ENCODE measurements around the gene RNF213. TPM values are rescaled to one million over a fixed set of nuclear protein-coding genes. Genes with fewer than 3 reads are reported as not detected.

RNF213 gene
- total RNA-seq, 3 donors from 2014 or later = 205 to 289 (median 262) TPM

- Mint-ChIP-seq H3K4me3 (no peak overlapping the region), H3K36me3 (ENCODE audit: insufficient read depth) (no peaks in the 10 kb centered on the region), H3K9me3 (no peaks in the 10 kb centered on the region), H3K27me3 (ENCODE audit: low read depth) (peaks cover 11% of the 10 kb centered on the region), H3K4me1 (ENCODE audit: low read depth) (peaks cover 8% of the 10 kb centered on the region)
- no peak for ATAC-seq
- DNase-seq = no peak
Observed at GRCh38 chr17:80425835-80426426, 165.3 kb downstream of the RNF213 start.

- DNase-seq (peak; percentile 88), ATAC-seq (peak; percentile 98 to 100)
- Mint-ChIP-seq H3K36me3 (ENCODE audit: insufficient read depth) (no peaks in the 10 kb centered on the region), H3K27me3 (ENCODE audit: low read depth) (peaks cover 11% of the 10 kb centered on the region), H3K9me3 (no peaks in the 10 kb centered on the region), H3K4me3 (no peak overlapping the region), H3K4me1 (ENCODE audit: low read depth) (peaks cover 8% of the 10 kb centered on the region)
Observed at GRCh38 chr17:80426671-80427326, 166.1 kb downstream of the RNF213 start.

- peaks cover 8% of the 10 kb centered on the region for H3K4me1 Mint-ChIP-seq (ENCODE audit: low read depth)
- no peaks in the 10 kb centered on the region for H3K36me3 Mint-ChIP-seq (ENCODE audit: insufficient read depth)
- H3K9me3 Mint-ChIP-seq = no peaks in the 10 kb centered on the region
- no peak for DNase-seq
- H3K27me3 Mint-ChIP-seq (ENCODE audit: low read depth) = peaks cover 11% of the 10 kb centered on the region
- H3K4me3 Mint-ChIP-seq = no peak overlapping the region
- ATAC-seq = no peak
Observed at GRCh38 chr17:80427366-80428282, 167.0 kb downstream of the RNF213 start.

- H3K4me1 Mint-ChIP-seq (ENCODE audit: low read depth) = peaks cover 8% of the 10 kb centered on the region
- no peaks in the 10 kb centered on the region for H3K36me3 Mint-ChIP-seq (ENCODE audit: insufficient read depth)
- peaks cover 11% of the 10 kb centered on the region for H3K27me3 Mint-ChIP-seq (ENCODE audit: low read depth)
- H3K9me3 Mint-ChIP-seq = no peaks in the 10 kb centered on the region
- H3K4me3 Mint-ChIP-seq = no peak overlapping the region
- DNase-seq (no peak), ATAC-seq (no peak)
Observed at GRCh38 chr17:80428363-80428762, 167.7 kb downstream of the RNF213 start.

GRCh38 chr17:80428796-80429195 lies 168.1 kb downstream of the RNF213 start:
- H3K36me3 Mint-ChIP-seq (ENCODE audit: insufficient read depth) = no peaks in the 10 kb centered on the region
- H3K27me3 Mint-ChIP-seq (ENCODE audit: low read depth) = peaks cover 11% of the 10 kb centered on the region
- H3K4me1 Mint-ChIP-seq (ENCODE audit: low read depth) = peaks cover 8% of the 10 kb centered on the region
- no peak for ATAC-seq
- H3K9me3 Mint-ChIP-seq = no peaks in the 10 kb centered on the region
- no peak for DNase-seq
- no peak overlapping the region for H3K4me3 Mint-ChIP-seq

GRCh38 chr17:80429356-80430275 lies 169.0 kb downstream of the RNF213 start:
- peaks cover 9% of the 10 kb centered on the region for H3K27me3 Mint-ChIP-seq (ENCODE audit: low read depth)

GRCh38 chr17:80430446-80431245 lies 170.0 kb downstream of the RNF213 start:
- H3K27me3 Mint-ChIP-seq (ENCODE audit: low read depth) = peaks cover 6% of the 10 kb centered on the region
- H3K9me3 Mint-ChIP-seq = no peaks in the 10 kb centered on the region
- no peak overlapping the region for H3K4me3 Mint-ChIP-seq
- ATAC-seq (no peak), DNase-seq (no peak)
- no peaks in the 10 kb centered on the region for H3K36me3 Mint-ChIP-seq (ENCODE audit: insufficient read depth)
- no peaks in the 10 kb centered on the region for H3K4me1 Mint-ChIP-seq (ENCODE audit: low read depth)

More at GRCh38 chr17:80429356-80430275, 169.0 kb downstream of the RNF213 start:
- no peaks in the 10 kb centered on the region for H3K36me3 Mint-ChIP-seq (ENCODE audit: insufficient read depth)
- DNase-seq (no peak), ATAC-seq (no peak)
- peaks cover 2% of the 10 kb centered on the region for H3K4me1 Mint-ChIP-seq (ENCODE audit: low read depth)
- no peaks in the 10 kb centered on the region for H3K9me3 Mint-ChIP-seq
- no peak overlapping the region for H3K4me3 Mint-ChIP-seq

- ATAC-seq (no peak), DNase-seq (no peak)
- Mint-ChIP-seq H3K4me1 (ENCODE audit: low read depth) (no peaks in the 10 kb centered on the region), H3K9me3 (no peaks in the 10 kb centered on the region), H3K4me3 (no peak overlapping the region), H3K27me3 (ENCODE audit: low read depth) (no peaks in the 10 kb centered on the region), H3K36me3 (ENCODE audit: insufficient read depth) (no peaks in the 10 kb centered on the region)
Observed at GRCh38 chr17:80431246-80432195, 170.9 kb downstream of the RNF213 start.

GRCh38 chr17:80432350-80432955 lies 171.8 kb downstream of the RNF213 start:
- no peaks in the 10 kb centered on the region for H3K36me3 Mint-ChIP-seq (ENCODE audit: insufficient read depth)
- DNase-seq (no peak), ATAC-seq (no peak)
- H3K4me1 Mint-ChIP-seq (ENCODE audit: low read depth) = no peaks in the 10 kb centered on the region
- H3K4me3 Mint-ChIP-seq = no peak overlapping the region
- H3K9me3 Mint-ChIP-seq = no peaks in the 10 kb centered on the region
- H3K27me3 Mint-ChIP-seq (ENCODE audit: low read depth) = no peaks in the 10 kb centered on the region

- H3K36me3 Mint-ChIP-seq (ENCODE audit: insufficient read depth) = no peaks in the 10 kb centered on the region
- H3K27me3 Mint-ChIP-seq (ENCODE audit: low read depth) = no peaks in the 10 kb centered on the region
- no peak for ATAC-seq
- H3K4me3 Mint-ChIP-seq = no peak overlapping the region
- no peaks in the 10 kb centered on the region for H3K4me1 Mint-ChIP-seq (ENCODE audit: low read depth)
- no peaks in the 10 kb centered on the region for H3K9me3 Mint-ChIP-seq
- DNase-seq = no peak
Observed at GRCh38 chr17:80432961-80433550, 172.4 kb downstream of the RNF213 start.

- Mint-ChIP-seq H3K36me3 (ENCODE audit: insufficient read depth) (no peaks in the 10 kb centered on the region), H3K4me3 (no peak overlapping the region), H3K27me3 (ENCODE audit: low read depth) (no peaks in the 10 kb centered on the region), H3K4me1 (ENCODE audit: low read depth) (no peaks in the 10 kb centered on the region), H3K9me3 (no peaks in the 10 kb centered on the region)
- no peak for ATAC-seq
- DNase-seq = no peak
Observed at GRCh38 chr17:80433916-80434666, 173.4 kb downstream of the RNF213 start.

Data from activated T-cell treated with anti-CD3 and anti-CD28 coated beads, Interleukin-2, amount 50 U/mL, for 4 hours (primary cell).